ENCODE results near the gene ATP6V1D. TPM values are rescaled to one million over a fixed set of nuclear protein-coding genes. Genes with fewer than 3 reads are reported as not detected.

The ATP6V1D gene
- total and polyA plus RNA-seq, 9 of the 15 experiments (the other 6 are each of a cell fraction or from before 2014, with no cell fraction given), result 35.5 to 91.0 (median 50.0) TPM

GRCh38 chr14:67360470-67361206, 1.0 kb upstream of the ATP6V1D start (continued):
- no peak for TF ChIP-seq KDM4B (IDR thresholded peaks at IDR 0.05; ENCODE audit: borderline replicate concordance in 2 of 2, low read depth in 1 of 2)
- TF ChIP-seq RREB1 (CRISPR knock-in tag; IDR thresholded peaks at IDR 0.05), result 0 out of 2 replicates have a peak, but pooled peaks have one; percentile 0
- peak; percentile 16 to 41 for TF ChIP-seq E2F6 (IDR thresholded peaks at IDR 0.05; ENCODE audit: borderline replicate concordance in 1 of 2, extremely low read depth in 1 of 2, insufficient read depth in 1 of 2, insufficient read length in 1 of 2, low read depth in 1 of 2, low read length in 1 of 2, poor library complexity in 1 of 2, severe bottlenecking in 1 of 2)
- TF ChIP-seq CHD2 (IDR thresholded peaks at IDR 0.05; ENCODE audit: low read depth, low read length), result no peak
- 0 out of 2 replicates have a peak, but pooled peaks have one; percentile 8 for TF ChIP-seq POLR2A (conservative IDR thresholded peaks at IDR 0.05)
- TF ChIP-seq RB1 (IDR thresholded peaks at IDR 0.05; ENCODE audit: low read depth), result peak; percentile 4; the same call in 1 of the 2 replicates
- TF ChIP-seq TCF7L2 (IDR thresholded peaks at IDR 0.05; ENCODE audit: low read depth, low read length), result no peak
- TF ChIP-seq DPF2 (IDR thresholded peaks at IDR 0.05), result 0 out of 2 replicates have a peak, but pooled peaks have one; percentile 18
- no peak for TF ChIP-seq GTF2E2 (tag; IDR thresholded peaks at IDR 0.05)
- no peak for TF ChIP-seq CC2D1A (IDR thresholded peaks at IDR 0.05)
- TF ChIP-seq ZBTB8A (IDR thresholded peaks at IDR 0.05; ENCODE audit: partially characterized antibody), result no peak
- no peak for TF ChIP-seq ARID3A (IDR thresholded peaks at IDR 0.05; ENCODE audit: borderline replicate concordance, low read depth, low read length)
- no peak for TF ChIP-seq FOS (IDR thresholded peaks at IDR 0.05; ENCODE audit: extremely low read depth, insufficient read length)
- no peak for TF ChIP-seq FOXK1 (CRISPR knock-in tag; IDR thresholded peaks at IDR 0.05; ENCODE audit: borderline replicate concordance)
- 0 out of 2 replicates have a peak, but pooled peaks have one; percentile 24 for TF ChIP-seq E2F3 (CRISPR knock-in tag; IDR thresholded peaks at IDR 0.05)
- TF ChIP-seq MXD1 (CRISPR knock-in tag; IDR thresholded peaks at IDR 0.05; ENCODE audit: borderline replicate concordance, poor library complexity, severe bottlenecking), result no peak
- no peak for TF ChIP-seq ZC3H4 (CRISPR knock-in tag; IDR thresholded peaks at IDR 0.05; ENCODE audit: borderline replicate concordance)
- peak; percentile 64 for TF ChIP-seq POLR2G (IDR thresholded peaks at IDR 0.05; ENCODE audit: low read depth, low read length)

Measured in K562 (cell line).